GM19468 (cell line): ENCODE measurements around the gene MOB3B.

Source experiments
- ATAC-seq: cut with Tn5 transposase; IDR thresholded peaks from one replicate; pipeline ENCODE4 v1.9.1; 2021; ENCODE audit warnings: mild to moderate bottlenecking, moderate library complexity, moderate number of reproducible peaks; ENCODE audit not compliant: unreplicated experiment; ENCODE audit errors: extremely low read depth

MOB3B gene

DNA sequence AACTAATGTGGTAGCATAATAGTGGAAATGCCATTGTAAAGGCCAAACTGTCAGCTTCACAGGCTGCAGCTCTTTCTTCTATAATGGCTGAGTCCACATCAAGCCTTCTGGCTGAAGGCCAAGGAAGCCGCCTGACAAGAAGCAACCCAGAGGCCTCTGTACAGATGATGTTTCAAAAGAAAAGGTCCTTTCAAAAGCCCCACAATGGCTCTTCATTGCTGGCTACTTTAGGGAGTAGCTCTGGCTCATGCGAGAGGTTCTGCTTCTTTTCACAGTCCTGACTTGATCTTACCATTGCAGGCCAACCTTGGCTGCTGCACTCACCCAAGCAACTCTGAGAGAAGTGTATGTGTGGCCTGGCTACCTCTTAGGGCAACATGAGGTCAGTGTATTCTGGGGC, 178.2 kb downstream of the MOB3B start:
- no peak for ATAC-seq

DNA sequence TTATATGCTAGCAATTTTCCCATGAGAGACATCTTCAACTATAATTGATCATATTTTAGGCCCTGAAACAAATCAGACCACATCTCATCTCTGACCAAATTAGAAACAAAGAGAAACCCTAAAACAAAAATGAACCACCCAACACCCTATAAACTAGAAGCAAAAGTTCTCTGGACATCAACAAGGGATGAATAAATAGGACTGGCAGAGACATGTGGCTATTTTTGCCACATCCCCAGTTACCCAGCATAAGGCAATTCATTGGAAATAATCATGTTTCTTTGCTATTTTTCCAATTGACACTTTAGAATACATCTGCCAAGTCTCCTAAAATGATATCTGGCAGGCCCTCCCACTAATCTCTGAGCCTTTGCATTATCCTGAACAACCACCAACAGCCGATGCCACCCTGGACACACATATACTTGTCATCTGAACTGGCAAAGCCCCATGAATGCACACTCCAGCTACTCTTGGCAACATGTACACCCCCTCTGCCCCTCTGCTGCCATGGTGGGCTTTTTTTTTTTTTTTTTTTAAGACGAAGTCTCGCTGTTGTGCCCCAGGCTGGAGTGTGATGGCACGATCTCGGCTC, 179.1 kb downstream of the MOB3B start:
- ATAC-seq: no peak

- no peak for ATAC-seq
These were observed 179.9 kb downstream of the MOB3B start for GRCh38 chr9:27349698-27350080.

GRCh38 chr9:27348785-27349697, 180.6 kb downstream of the MOB3B start:
- no peak for ATAC-seq

DNA sequence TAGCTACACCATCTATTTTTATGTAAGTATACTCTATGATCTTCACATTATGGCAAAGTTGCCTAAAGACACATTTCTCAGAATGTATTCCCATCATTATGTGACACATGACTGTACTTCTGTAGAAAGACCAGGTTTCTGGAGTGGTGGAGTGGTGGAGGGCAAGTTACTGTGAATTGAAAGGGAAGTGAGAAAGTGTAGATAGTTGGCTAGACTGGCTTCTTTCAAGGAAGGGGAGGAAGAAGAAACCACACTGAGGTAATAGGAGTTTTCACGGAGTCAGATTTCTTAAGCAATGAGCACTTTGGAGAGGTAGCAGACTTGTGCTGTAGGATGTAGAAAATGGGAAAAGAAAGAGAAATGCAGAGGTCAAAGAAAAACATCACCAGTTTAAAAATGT, 181.7 kb downstream of the MOB3B start:
- no peak for ATAC-seq

DNA sequence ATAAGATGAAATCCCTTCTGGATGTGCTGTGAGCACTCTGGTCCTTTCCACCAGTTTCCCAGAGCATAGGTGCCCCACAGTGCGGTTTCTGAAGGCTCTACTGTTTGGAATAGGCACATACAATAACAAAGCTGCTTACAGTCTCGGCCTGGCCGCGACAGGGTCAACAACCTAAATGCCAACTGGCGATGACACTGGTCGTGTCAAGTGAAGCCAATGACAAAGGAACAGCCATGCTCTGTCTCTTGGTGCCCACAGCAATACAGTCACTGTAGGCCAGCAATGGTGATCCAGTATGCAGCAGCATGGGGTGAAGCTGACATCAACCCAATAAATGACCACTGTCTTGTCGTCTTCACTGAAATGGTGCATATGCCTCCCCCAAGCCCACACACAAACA, 184.8 kb downstream of the MOB3B start:
- ATAC-seq: no peak

GRCh38 chr9:27341545-27342294, 187.9 kb downstream of the MOB3B start:
- no peak for ATAC-seq

DNA sequence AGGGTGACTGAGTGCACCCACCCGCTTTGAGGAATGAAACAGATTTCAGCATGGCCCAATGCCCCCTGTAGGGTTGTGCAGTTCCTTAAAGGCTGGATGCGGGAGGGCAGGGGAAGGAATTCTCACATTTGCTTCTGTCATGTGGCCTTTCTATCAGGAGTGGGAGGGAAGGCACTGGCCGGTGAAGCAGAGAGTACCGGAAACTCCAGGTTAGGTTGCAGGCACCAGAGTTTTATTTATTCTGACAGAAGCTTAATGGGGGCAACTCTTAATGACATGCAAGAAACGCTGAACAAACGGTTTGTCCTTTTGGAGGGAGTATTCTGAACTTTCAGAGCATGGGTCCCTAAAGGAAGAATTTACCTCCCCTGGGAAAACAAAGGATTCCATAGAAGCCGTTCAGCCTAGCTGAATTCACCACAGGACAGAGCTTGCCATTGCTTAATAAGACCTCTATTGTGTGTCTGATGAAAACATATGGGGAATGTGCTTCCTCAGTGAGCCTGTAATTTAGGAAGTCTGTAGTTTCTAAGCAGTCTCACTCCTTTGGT, 188.6 kb downstream of the MOB3B start:
- ATAC-seq: no peak

GRCh38 chr9:27340285-27340674, 189.3 kb downstream of the MOB3B start:
- no peak for ATAC-seq

GRCh38 chr9:27339661-27340284, 189.8 kb downstream of the MOB3B start:
- ATAC-seq: no peak

DNA sequence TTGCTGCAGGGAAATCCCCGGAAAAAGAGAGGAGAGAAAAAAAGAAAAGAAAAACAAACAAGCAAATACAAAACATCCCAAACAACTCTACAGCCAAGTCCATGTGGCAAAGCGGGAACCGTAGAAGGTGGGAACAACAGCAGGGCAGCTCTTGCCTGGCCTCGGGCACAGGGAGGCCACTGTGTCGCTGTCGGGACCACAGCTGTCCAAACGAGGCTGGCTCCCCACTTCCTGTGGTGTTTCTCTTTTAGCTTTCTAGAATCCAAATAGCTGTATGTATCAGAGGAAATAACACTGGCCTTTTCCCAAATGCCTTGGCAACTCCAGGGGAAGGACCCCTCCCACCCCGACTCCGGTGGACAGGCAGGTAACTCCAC, 191.1 kb downstream of the MOB3B start:
- ATAC-seq: no peak

- ATAC-seq: no peak
These were observed 191.6 kb downstream of the MOB3B start for GRCh38 chr9:27337833-27338526.

GRCh38 chr9:27337236-27337635, 192.4 kb downstream of the MOB3B start:
- no peak for ATAC-seq

- no peak for ATAC-seq
These were observed 192.8 kb downstream of the MOB3B start for GRCh38 chr9:27336829-27337228.

DNA sequence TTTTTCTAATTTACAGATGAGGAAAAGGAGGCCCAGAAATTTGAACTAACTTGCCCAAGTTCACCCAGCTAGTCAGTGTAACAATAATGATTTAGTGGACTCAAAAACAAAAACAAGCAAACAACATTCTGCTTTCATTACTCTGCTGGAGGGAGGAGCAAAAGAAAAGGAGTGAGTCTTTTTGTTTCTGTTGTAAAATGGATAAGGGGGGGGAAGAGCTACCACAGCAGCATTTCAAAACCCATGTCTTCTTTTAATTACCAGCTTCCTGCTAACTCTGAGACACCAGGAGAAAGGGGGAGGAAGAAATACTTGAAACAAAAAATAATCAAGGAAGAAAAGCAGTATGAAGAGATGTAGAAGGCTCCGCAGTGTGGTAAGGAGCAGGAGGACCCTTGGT, 193.5 kb downstream of the MOB3B start:
- ATAC-seq: no peak

- no peak for ATAC-seq
These were observed 194.5 kb downstream of the MOB3B start for GRCh38 chr9:27335075-27335474.

GRCh38 chr9:27333241-27334052, 196.2 kb downstream of the MOB3B start:
- peak; percentile 76 for ATAC-seq

- no peak for ATAC-seq
These were observed 198.2 kb downstream of the MOB3B start for GRCh38 chr9:27331393-27331792.

DNA sequence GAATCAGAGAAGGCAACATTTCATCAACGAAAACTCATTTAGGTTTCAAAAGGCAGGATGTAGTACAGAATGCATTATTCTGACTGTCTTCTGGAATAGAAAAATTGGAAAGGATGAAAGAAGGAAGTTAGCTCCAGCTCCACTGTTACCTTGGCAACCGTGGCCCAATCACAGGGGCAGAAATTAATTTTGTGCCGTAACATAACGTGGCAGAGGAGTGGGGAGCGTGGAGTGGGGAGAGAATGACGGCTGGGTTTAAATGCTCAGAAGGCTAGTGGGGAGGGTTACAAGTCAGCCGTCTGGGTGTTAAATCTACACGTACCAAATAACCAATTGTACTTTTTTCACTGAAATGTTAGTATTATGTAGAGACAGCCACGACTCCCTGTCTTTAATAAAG, 200.3 kb downstream of the MOB3B start:
- no peak for ATAC-seq
